SU-DHL-6 (cell line): ENCODE data around the gene ARHGAP6.

Source experiments
- H2AFZ ChIP-seq: fragments of 200-600 bp; sonication (generic); 2 replicates; pipeline ENCODE4 v1.6.1; 2014; ENCODE audit warnings: low read depth, mild to moderate bottlenecking, moderate library complexity, mixed read lengths, antibody characterized with exemption, low read length; ENCODE audit not compliant: severe bottlenecking
- H3F3A ChIP-seq: fragments of 200-600 bp; shearing (Covaris generic); 2 replicates; pipeline ENCODE4 v1.6.0; 2016; ENCODE audit warnings: antibody characterized with exemption, mild to moderate bottlenecking; ENCODE audit not compliant: insufficient read depth
- H3K27ac ChIP-seq: fragments of 200-600 bp; sonication (generic); 2 replicates; pipeline ENCODE4 v1.5.1; 2016; ENCODE audit warnings: low read depth, mild to moderate bottlenecking, low read length, moderate library complexity, mixed read lengths
- H3K27me3 ChIP-seq: fragments of 200-600 bp; sonication (generic), shearing (Covaris generic); 2 replicates; pipeline ENCODE4 v1.6.0; 2014; ENCODE audit warnings: mild to moderate bottlenecking, low read length
- H3K36me3 ChIP-seq: fragments of 200-600 bp; sonication (generic); 2 replicates; pipeline ENCODE4 v1.6.1; 2014; ENCODE audit warnings: mild to moderate bottlenecking, low read length, mixed read lengths
- H3K4me2 ChIP-seq: fragments of 300-600, 200-600 bp; shearing (Covaris generic), sonication (generic); 2 replicates; pipeline ENCODE4 v1.6.0; 2014; ENCODE audit warnings: low read length, low read depth, mild to moderate bottlenecking; ENCODE audit not compliant: poor library complexity, severe bottlenecking
- H3K4me3 ChIP-seq: fragments of 200-600 bp; sonication (generic); 2 replicates; pipeline ENCODE4 v1.5.1; 2014; ENCODE audit warnings: antibody characterized with exemption, low read length, mild to moderate bottlenecking, mixed read lengths; ENCODE audit not compliant: insufficient read depth, poor library complexity, severe bottlenecking
- H3K79me2 ChIP-seq: fragments of 200-600 bp; sonication (generic); 2 replicates; pipeline ENCODE4 v1.6.1; 2014; ENCODE audit warnings: mild to moderate bottlenecking, low read length, moderate library complexity; ENCODE audit not compliant: insufficient read depth
- H3K9ac ChIP-seq: fragments of 200-600 bp; sonication (generic); 2 replicates; pipeline ENCODE4 v1.7.0; 2014; ENCODE audit warnings: mild to moderate bottlenecking, low read length
- H3K9me2 ChIP-seq: fragments of 200-600 bp; sonication (generic); replicated peaks from 2 replicates; pipeline ENCODE4 v1.6.1; 2014; ENCODE audit warnings: low read length; ENCODE audit not compliant: insufficient read depth
- H3K9me3 ChIP-seq: fragments of 200-600 bp; sonication (generic); 2 replicates; pipeline ENCODE4 v1.6.1; 2014; ENCODE audit warnings: low read length, mixed read lengths; ENCODE audit not compliant: insufficient read depth
- H4K20me1 ChIP-seq: fragments of 200-600 bp; sonication (generic); 2 replicates; pipeline ENCODE4 v1.6.1; 2014; ENCODE audit warnings: low read depth, mild to moderate bottlenecking, antibody characterized with exemption, low read length, moderate library complexity, mixed read lengths
- CTCF ChIP-seq: fragments of 200-600 bp; sonication (generic); IDR thresholded peaks from one replicate; pipeline ENCODE4 v1.5.1; 2017; ENCODE audit warnings: antibody characterized with exemption, mild to moderate bottlenecking, low read length, moderate library complexity; ENCODE audit not compliant: insufficient read depth, poor library complexity, severe bottlenecking
- EZH2phosphoT487 ChIP-seq: fragments of 200-600 bp; sonication (generic), shearing (Covaris generic); conservative IDR thresholded peaks from 2 replicates; pipeline ENCODE4 v1.6.1; 2018; ENCODE audit warnings: mild to moderate bottlenecking, antibody characterized with exemption, low read length, moderate library complexity, mixed read lengths

ARHGAP6 gene

GRCh38 chrX:11393949-11394654 lies 271.6 kb downstream of the ARHGAP6 start:
- no peak overlapping the region for H3K9ac ChIP-seq
- no peaks in the 10 kb centered on the region for H3K27me3 ChIP-seq
- no peak for TF ChIP-seq CTCF
- TF ChIP-seq EZH2phosphoT487, result no peak
- H3K79me2 ChIP-seq, result no peaks in the 10 kb centered on the region
- H2AFZ ChIP-seq, result no peak overlapping the region
- H3K4me3 ChIP-seq, result no peak overlapping the region
- H3K9me3 ChIP-seq, result no peaks in the 10 kb centered on the region
- no peak overlapping the region for H3K4me2 ChIP-seq
- H3K36me3 ChIP-seq, result no peaks in the 10 kb centered on the region
- H3F3A ChIP-seq, result no peaks in the 10 kb centered on the region
- H3K27ac ChIP-seq, result no peak overlapping the region
- no peaks in the 10 kb centered on the region for H3K9me2 ChIP-seq
- H4K20me1 ChIP-seq, result no peaks in the 10 kb centered on the region

- no peak for TF ChIP-seq EZH2phosphoT487
- no peak for TF ChIP-seq CTCF
- H3F3A ChIP-seq, result no peaks in the 10 kb centered on the region
- H3K27me3 ChIP-seq, result no peaks in the 10 kb centered on the region
- no peaks in the 10 kb centered on the region for H3K9me3 ChIP-seq
- no peaks in the 10 kb centered on the region for H3K79me2 ChIP-seq
- no peak overlapping the region for H2AFZ ChIP-seq
- no peak overlapping the region for H3K9ac ChIP-seq
- no peaks in the 10 kb centered on the region for H3K9me2 ChIP-seq
- H3K36me3 ChIP-seq, result no peaks in the 10 kb centered on the region
- H3K4me3 ChIP-seq, result no peak overlapping the region
- H4K20me1 ChIP-seq, result no peaks in the 10 kb centered on the region
- no peak overlapping the region for H3K4me2 ChIP-seq
- no peak overlapping the region for H3K27ac ChIP-seq
Observed at GRCh38 chrX:11386812-11387211, 278.9 kb downstream of the ARHGAP6 start.

- Histone ChIP-seq H2AFZ (no peak overlapping the region), H3K79me2 (no peaks in the 10 kb centered on the region), H4K20me1 (no peaks in the 10 kb centered on the region), H3K9me3 (no peaks in the 10 kb centered on the region), H3K4me2 (no peak overlapping the region), H3K9me2 (no peaks in the 10 kb centered on the region), H3K4me3 (no peak overlapping the region), H3K9ac (no peak overlapping the region), H3F3A (no peaks in the 10 kb centered on the region), H3K27ac (no peak overlapping the region), H3K27me3 (no peaks in the 10 kb centered on the region), H3K36me3 (no peaks in the 10 kb centered on the region)
- no peak for TF ChIP-seq CTCF
- no peak for TF ChIP-seq EZH2phosphoT487
Observed at GRCh38 chrX:11386001-11386523, 279.7 kb downstream of the ARHGAP6 start.
